GM12872 (cell line): ENCODE measurements around the gene NSDHL.
A peak's percentile ranks its signal among the peaks of the same experiment; 100 is the strongest.

Source experiments
- TF ChIP-seq, protein P1 (sequence below): IDR thresholded peaks from 3 replicates; pipeline ENCODE4 v1.5.1; 2011; ENCODE audit warnings: low read depth, mild to moderate bottlenecking, low read length, moderate library complexity; ENCODE audit not compliant: insufficient read depth

The NSDHL gene

DNA sequence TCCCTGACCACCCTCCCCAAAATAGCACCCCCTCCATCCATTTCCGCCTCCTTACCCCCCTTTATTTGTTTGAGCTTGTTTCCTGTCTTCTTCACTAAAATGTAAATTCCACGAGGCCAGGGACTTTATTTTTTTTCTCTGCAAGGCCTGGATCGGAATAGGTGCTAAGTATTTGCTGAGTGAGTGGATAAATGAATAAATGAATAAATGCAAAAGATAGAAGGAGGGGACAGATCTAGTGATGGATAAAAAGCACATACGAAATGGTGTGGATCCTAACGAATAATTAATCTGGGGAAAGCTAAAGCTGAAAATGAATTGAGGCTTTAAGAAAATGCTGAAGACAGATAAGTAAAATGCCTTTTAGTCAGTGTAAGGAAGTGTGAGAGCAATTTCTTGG, 12.5 kb upstream of the NSDHL start:
- TF ChIP-seq, protein P1, sequence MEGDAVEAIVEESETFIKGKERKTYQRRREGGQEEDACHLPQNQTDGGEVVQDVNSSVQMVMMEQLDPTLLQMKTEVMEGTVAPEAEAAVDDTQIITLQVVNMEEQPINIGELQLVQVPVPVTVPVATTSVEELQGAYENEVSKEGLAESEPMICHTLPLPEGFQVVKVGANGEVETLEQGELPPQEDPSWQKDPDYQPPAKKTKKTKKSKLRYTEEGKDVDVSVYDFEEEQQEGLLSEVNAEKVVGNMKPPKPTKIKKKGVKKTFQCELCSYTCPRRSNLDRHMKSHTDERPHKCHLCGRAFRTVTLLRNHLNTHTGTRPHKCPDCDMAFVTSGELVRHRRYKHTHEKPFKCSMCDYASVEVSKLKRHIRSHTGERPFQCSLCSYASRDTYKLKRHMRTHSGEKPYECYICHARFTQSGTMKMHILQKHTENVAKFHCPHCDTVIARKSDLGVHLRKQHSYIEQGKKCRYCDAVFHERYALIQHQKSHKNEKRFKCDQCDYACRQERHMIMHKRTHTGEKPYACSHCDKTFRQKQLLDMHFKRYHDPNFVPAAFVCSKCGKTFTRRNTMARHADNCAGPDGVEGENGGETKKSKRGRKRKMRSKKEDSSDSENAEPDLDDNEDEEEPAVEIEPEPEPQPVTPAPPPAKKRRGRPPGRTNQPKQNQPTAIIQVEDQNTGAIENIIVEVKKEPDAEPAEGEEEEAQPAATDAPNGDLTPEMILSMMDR: no peak

DNA sequence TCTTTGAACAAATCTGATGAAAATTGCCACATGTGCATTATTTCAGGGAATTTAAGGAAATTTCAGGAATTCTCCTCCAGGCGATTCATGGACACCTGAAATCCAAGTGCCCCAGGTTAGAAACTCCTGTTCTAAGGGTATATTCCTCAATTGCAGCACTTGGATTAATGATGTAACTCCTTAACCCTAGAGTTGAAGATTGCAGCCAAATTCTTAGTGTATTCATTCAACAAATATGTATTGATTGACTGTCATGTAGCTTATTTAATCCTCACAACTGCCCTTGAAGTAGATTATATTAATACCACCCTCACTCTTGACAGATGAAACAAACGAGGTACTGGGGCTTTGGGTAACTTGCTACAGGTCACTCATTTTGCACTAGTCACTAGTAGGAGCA, 11.6 kb upstream of the NSDHL start:
- TF ChIP-seq, protein P1: no peak

GRCh38 chrX:152819732-152820131, 11.1 kb upstream of the NSDHL start:
- TF ChIP-seq, protein P1: no peak

DNA sequence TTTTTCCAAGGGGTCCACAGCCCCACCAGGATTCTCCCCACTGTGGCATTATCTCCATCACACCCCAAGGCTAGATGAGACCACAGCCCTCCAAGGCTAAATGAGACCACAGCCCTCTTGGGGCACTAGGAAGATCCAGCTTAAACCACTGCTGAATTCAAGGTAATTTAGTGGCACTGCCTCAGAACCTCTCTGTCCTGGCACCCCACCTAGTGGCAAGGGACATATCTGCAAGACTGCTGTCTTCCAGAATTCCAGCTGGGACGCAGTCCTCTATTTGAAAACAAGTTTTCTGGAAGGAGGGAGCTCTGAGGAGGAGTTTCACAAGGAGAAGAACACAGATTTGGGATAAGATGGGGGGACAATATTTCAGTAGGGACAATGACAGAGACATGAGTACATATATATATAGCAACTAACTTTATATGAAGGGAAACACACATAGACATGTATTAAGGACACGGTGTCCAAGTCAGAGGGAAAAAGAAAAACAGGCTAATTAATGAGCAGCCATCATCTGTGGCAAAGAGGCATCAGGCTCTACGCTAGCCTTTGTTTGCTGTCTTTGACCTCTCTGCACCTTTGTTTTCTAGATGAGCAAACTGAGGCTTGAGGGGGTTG, 9.6 kb upstream of the NSDHL start:
- TF ChIP-seq, protein P1: peak; percentile 64

DNA sequence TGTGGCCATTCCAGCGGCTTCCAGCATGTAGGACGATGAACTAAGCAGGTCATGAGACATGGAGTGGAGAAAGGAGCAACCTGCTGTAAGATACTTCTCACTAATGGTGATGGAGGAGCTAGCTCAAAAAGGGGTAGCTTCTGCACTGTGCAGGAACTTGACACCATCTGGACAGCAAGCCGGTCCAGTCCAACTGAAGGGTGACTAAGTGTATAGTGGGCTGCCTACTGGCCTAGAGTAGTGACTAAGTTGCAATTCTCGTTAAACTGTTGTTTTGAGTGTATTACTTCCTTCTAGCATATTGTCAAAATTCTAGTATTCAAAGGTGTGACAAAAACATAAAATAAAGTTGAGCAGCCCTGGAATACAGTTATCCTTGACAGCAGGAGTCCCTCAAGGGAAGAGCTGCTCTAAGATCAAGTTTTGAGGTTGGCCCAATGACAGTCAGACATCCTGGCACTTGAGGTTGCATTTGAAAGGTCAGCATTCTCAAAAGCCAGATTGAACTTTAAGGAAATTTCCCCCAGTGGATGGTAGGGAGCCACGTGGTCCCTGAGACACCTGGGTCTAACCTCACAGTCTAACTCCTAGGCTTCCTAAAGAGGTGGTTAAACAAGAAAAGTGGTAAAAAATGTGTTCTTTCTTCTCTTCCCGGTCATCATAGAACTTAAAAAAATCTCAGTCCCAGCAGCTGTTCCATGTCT, 8.3 kb upstream of the NSDHL start:
- TF ChIP-seq, protein P1: no peak

- TF ChIP-seq, protein P1: no peak
Observed at GRCh38 chrX:152823657-152824056, 7.2 kb upstream of the NSDHL start.

DNA sequence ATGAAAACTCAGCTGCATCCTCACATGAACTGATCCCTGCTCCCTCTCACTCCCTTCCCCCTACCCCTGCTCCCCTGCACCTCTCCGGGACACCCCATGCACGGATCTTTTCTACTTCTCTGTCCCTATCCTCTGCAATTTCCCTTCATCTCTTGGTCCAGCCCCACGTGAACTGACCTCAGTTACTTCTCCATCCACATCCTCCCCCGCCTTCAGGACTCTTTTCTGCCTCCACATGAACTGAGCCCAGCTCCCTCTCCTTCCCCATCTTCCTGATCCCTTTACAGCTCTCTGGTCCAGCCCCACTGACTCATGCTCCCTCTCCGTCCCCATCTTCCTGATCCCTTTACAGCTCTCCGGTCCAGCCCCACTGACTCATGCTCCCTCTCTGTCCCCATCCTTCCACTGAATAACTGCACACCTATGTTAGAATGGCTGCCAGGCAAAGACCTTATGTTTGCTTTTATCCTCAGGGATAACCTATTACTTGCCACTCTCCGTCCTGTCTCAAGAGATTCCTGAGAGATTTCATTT, 6.0 kb upstream of the NSDHL start:
- TF ChIP-seq, protein P1: no peak
